DOHH2 (cell line): Measurements from ENCODE around the gene RBM17.

Experiments used
- H3F3A ChIP-seq: fragments of 200-600 bp; sonication (generic), shearing (Covaris generic); 2 replicates; pipeline ENCODE4 v1.6.0; 2016; ENCODE audit warnings: antibody characterized with exemption, mild to moderate bottlenecking; ENCODE audit not compliant: control insufficient read depth, insufficient read depth
- H3K27ac ChIP-seq: fragments of 200-600 bp; sonication (generic); 2 replicates; pipeline ENCODE4 v1.5.1; 2014; ENCODE audit warnings: low read depth, mild to moderate bottlenecking, low read length, moderate library complexity
- H3K27me3 ChIP-seq: fragments of 200-600 bp; sonication (generic); 2 replicates; pipeline ENCODE4 v1.6.1; 2014; ENCODE audit warnings: mild to moderate bottlenecking, low read length, mixed read lengths; ENCODE audit not compliant: control insufficient read depth
- H3K36me3 ChIP-seq: fragments of 200-600 bp; sonication (generic); 2 replicates; pipeline ENCODE4 v1.6.1; 2014; ENCODE audit warnings: mild to moderate bottlenecking, low read length, moderate library complexity, mixed read lengths; ENCODE audit not compliant: control insufficient read depth
- H3K4me1 ChIP-seq: fragments of 200-600 bp; sonication (generic); 2 replicates; pipeline ENCODE4 v1.6.1; 2014; ENCODE audit warnings: mild to moderate bottlenecking, low read length, mixed read lengths; ENCODE audit not compliant: control insufficient read depth
- H3K4me2 ChIP-seq: fragments of 200-600 bp; sonication (generic); 2 replicates; pipeline ENCODE4 v1.6.0; 2014; ENCODE audit warnings: mild to moderate bottlenecking, low read length, moderate library complexity
- H3K4me3 ChIP-seq: fragments of 200-600 bp; sonication (generic); 2 replicates; pipeline ENCODE4 v1.5.1; 2014; ENCODE audit warnings: mild to moderate bottlenecking, low read length, mixed read lengths
- H3K79me2 ChIP-seq: fragments of 200-600 bp; sonication (generic); 2 replicates; pipeline ENCODE4 v1.6.1; 2014; ENCODE audit warnings: mild to moderate bottlenecking, low read length, mixed read lengths; ENCODE audit not compliant: control insufficient read depth
- H3K9me2 ChIP-seq: fragments of 200-600 bp; sonication (generic); replicated peaks from 2 replicates; pipeline ENCODE4 v1.6.1; 2014; ENCODE audit warnings: mild to moderate bottlenecking, low read length, mixed read lengths; ENCODE audit not compliant: control insufficient read depth
- H3K9me3 ChIP-seq: fragments of 200-600 bp; sonication (generic); 2 replicates; pipeline ENCODE4 v1.6.1; 2014; ENCODE audit warnings: antibody characterized with exemption, low read length, mixed read lengths; ENCODE audit not compliant: control insufficient read depth, insufficient read depth
- H4K20me1 ChIP-seq: fragments of 200-600 bp; sonication (generic); 2 replicates; pipeline ENCODE4 v1.6.0; 2014; ENCODE audit warnings: low read depth, mild to moderate bottlenecking, antibody characterized with exemption, low read length, moderate library complexity; ENCODE audit not compliant: control insufficient read depth, insufficient read depth
- EZH2phosphoT487 ChIP-seq: fragments of 200-600 bp; sonication (generic); IDR thresholded peaks from 2 replicates; pipeline ENCODE4 v1.6.1; 2017; ENCODE audit warnings: borderline replicate concordance, mild to moderate bottlenecking, antibody characterized with exemption, low read length, moderate library complexity, mixed read lengths
- TF ChIP-seq, protein P1 (sequence below): fragments of 200-600 bp; sonication (generic); IDR thresholded peaks from one replicate; pipeline ENCODE4 v1.5.1; 2014; ENCODE audit warnings: antibody characterized with exemption, mild to moderate bottlenecking, low read depth, low read length; ENCODE audit not compliant: poor library complexity, severe bottlenecking

RBM17 gene

DNA sequence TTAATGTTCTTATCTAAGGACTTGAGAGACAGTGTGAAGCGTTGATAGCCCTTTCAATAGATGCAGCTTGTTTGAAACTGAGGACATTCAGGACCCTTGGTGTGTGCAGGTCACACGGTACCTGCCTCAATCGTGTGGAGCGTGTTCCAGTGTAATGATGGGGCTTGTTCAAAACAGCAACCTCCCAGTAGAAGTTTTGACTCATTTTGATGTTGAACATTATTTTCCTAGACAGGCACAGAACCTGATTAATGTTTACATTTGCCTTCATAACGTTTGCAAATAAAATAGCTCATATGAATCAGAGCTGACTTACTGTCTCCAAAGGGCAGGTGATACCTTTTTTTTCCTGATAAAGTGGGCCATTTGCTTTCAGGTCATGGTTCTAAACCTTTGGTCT lies 21.3 kb downstream of the RBM17 start:
- H3K27me3 ChIP-seq = no peaks in the 10 kb centered on the region
- TF ChIP-seq EZH2phosphoT487 = no peak
- TF ChIP-seq, protein P1, sequence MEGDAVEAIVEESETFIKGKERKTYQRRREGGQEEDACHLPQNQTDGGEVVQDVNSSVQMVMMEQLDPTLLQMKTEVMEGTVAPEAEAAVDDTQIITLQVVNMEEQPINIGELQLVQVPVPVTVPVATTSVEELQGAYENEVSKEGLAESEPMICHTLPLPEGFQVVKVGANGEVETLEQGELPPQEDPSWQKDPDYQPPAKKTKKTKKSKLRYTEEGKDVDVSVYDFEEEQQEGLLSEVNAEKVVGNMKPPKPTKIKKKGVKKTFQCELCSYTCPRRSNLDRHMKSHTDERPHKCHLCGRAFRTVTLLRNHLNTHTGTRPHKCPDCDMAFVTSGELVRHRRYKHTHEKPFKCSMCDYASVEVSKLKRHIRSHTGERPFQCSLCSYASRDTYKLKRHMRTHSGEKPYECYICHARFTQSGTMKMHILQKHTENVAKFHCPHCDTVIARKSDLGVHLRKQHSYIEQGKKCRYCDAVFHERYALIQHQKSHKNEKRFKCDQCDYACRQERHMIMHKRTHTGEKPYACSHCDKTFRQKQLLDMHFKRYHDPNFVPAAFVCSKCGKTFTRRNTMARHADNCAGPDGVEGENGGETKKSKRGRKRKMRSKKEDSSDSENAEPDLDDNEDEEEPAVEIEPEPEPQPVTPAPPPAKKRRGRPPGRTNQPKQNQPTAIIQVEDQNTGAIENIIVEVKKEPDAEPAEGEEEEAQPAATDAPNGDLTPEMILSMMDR = no peak
- H3K4me1 ChIP-seq = peaks cover 13% of the 10 kb centered on the region
- H3K9me2 ChIP-seq = no peaks in the 10 kb centered on the region
- H3K27ac ChIP-seq = no peak overlapping the region
- H4K20me1 ChIP-seq = no peaks in the 10 kb centered on the region
- H3K79me2 ChIP-seq = peaks cover 24% of the 10 kb centered on the region
- H3K36me3 ChIP-seq = peaks cover 94% of the 10 kb centered on the region
- no peak overlapping the region for H3K4me3 ChIP-seq
- H3K9me3 ChIP-seq = no peaks in the 10 kb centered on the region
- H3F3A ChIP-seq = peaks cover 39% of the 10 kb centered on the region
- no peak overlapping the region for H3K4me2 ChIP-seq

- H3K4me1 ChIP-seq = peaks cover 13% of the 10 kb centered on the region
- H3K27me3 ChIP-seq = no peaks in the 10 kb centered on the region
- H3K79me2 ChIP-seq = peaks cover 23% of the 10 kb centered on the region
- H4K20me1 ChIP-seq = no peaks in the 10 kb centered on the region
- no peak overlapping the region for H3K27ac ChIP-seq
- no peak overlapping the region for H3K4me3 ChIP-seq
- no peaks in the 10 kb centered on the region for H3K9me2 ChIP-seq
- TF ChIP-seq, protein P1 = no peak
- TF ChIP-seq EZH2phosphoT487 = no peak
- peaks cover 89% of the 10 kb centered on the region for H3K36me3 ChIP-seq
- H3F3A ChIP-seq = peaks cover 35% of the 10 kb centered on the region; the same call in 1 of the 2 replicates
- no peak overlapping the region for H3K4me2 ChIP-seq
- no peaks in the 10 kb centered on the region for H3K9me3 ChIP-seq
Observed at GRCh38 chr10:6112893-6113292, 24.1 kb downstream of the RBM17 start.

GRCh38 chr10:6114299-6114698 lies 25.5 kb downstream of the RBM17 start:
- no peaks in the 10 kb centered on the region for H3K9me3 ChIP-seq
- peaks cover 31% of the 10 kb centered on the region; the same call in 1 of the 2 replicates for H3F3A ChIP-seq
- peaks cover 75% of the 10 kb centered on the region for H3K36me3 ChIP-seq
- peaks cover 22% of the 10 kb centered on the region for H3K79me2 ChIP-seq
- no peak overlapping the region for H3K27ac ChIP-seq
- TF ChIP-seq, protein P1 = no peak
- TF ChIP-seq EZH2phosphoT487 = no peak
- no peaks in the 10 kb centered on the region for H3K4me1 ChIP-seq
- no peak overlapping the region for H3K4me2 ChIP-seq
- H3K9me2 ChIP-seq = no peaks in the 10 kb centered on the region
- no peaks in the 10 kb centered on the region for H4K20me1 ChIP-seq
- H3K4me3 ChIP-seq = no peak overlapping the region
- H3K27me3 ChIP-seq = no peaks in the 10 kb centered on the region
